Right lobe of liver (tissue), 6 donors: Measurements from ENCODE around the gene IL21R. TPM values are rescaled to one million over a fixed set of nuclear protein-coding genes. Genes with fewer than 3 reads are reported as not detected.

Experiments
- ATAC-seq, 4 donors: fragments of 200-7000 bp; cut with Tn5 transposase; one replicate each; pipeline ENCODE4 v1.9.1; 2020; ENCODE audit warnings: mild to moderate bottlenecking in 4 of 4, moderate library complexity in 4 of 4
- DNase-seq, 3 donors: peaks; one replicate each; pipeline ENCODE4 v3.0.0-alpha.2; 2020
- H3K27ac ChIP-seq, 3 donors: fragments of 200-600 bp; one replicate each; pipeline ENCODE4 v1.8.0; 2022
- H3K27me3 ChIP-seq, 2 donors: fragments of 200-600 bp; one replicate each; pipeline ENCODE4 v1.8.0; 2022
- H3K36me3 ChIP-seq, 4 donors: fragments of 200-600 bp; sonication (generic) in 1 of 4; one replicate each; pipeline versions ENCODE4 v1.5.1 to v1.8.0; 2017 to 2022; ENCODE audit warnings: control low read depth in 1 of 4
- H3K4me1 ChIP-seq, 4 donors: fragments of 200-600 bp; sonication (generic) in 1 of 4; one replicate each; pipeline versions ENCODE4 v1.5.1 to v1.8.0; 2017 to 2022; ENCODE audit warnings: control low read depth in 1 of 4
- H3K4me3 ChIP-seq, 3 donors: fragments of 200-600 bp; one replicate each; pipeline ENCODE4 v1.8.0; 2022
- H3K9me3 ChIP-seq, 4 donors: fragments of 200-600 bp; sonication (generic) in 1 of 4; one replicate each; pipeline versions ENCODE4 v1.5.1 to v1.8.0; 2017 to 2022; ENCODE audit warnings: control low read depth in 1 of 4
- CTCF ChIP-seq, 4 donors: fragments of 200-600 bp in 3 of 4; fragments of 450-650 bp in 1 of 4; IDR thresholded peaks; one replicate each; pipeline versions ENCODE4 v1.5.1 to v1.8.0; 2016 to 2022; ENCODE audit warnings: antibody characterized with exemption in 4 of 4, mild to moderate bottlenecking in 2 of 4
- POLR2A ChIP-seq: fragments of 450-650 bp; IDR thresholded peaks from one replicate; pipeline ENCODE4 v1.6.1; 2017; ENCODE audit warnings: antibody characterized with exemption, mild to moderate bottlenecking
- WGBS: methylation state at CpG from one replicate; pipeline ENCODE4 v1.1.6; 2018; ENCODE audit warnings: low coverage, low lambda C conversion rate; ENCODE audit not compliant: insufficient coverage; ENCODE audit errors: missing lambda C conversion rate; 5-methylcytosine and 5-hydroxymethylcytosine counted together
- intact Hi-C, 2 donors: fragments of 100-400 bp; cut with DNase I; formaldehyde crosslinking; loops; one replicate each; pipeline versions ENCODE4 v1.11.2 to v1.14.1; 2022
- total RNA-seq, 6 experiments: library from RNA; depleted of rRNA in 2 of 6; stranded (reverse); fragments of >200 nt in 2 of 6; fragmentation: NEBNext Ultra II Directional in 3 of 6; extraction: Animal tissue kit (Norgen Biotek cat#: 25700) in 3 of 6; gene quantifications; one replicate each; pipeline versions ENCODE4 v1.1.0 to v1.2.4, GENCODE V29; 2016 to 2023
- donor health status: DM: no; HTN: yes; CAD: no.
- donor health status: DM: no; HTN: no; CAD: no.
- donor health status: DM: no; HTN: no; CAD: no.
- donor health status: DM: no; HTN: yes; CAD: no.
- donor health status: DM: no; HTN: yes; CAD: no.

IL21R gene
- total RNA-seq, 6 experiments from 2014 or later = 0.09 to 1.3 (median 0.31) TPM

GRCh38 chr16:27436065-27436464, 34.1 kb downstream of the IL21R start:
- Histone ChIP-seq H3K27ac (no peak overlapping the region), H3K4me3 (no peak overlapping the region), H3K4me1 (no peaks in the 10 kb centered on the region), H3K9me3 (no peaks in the 10 kb centered on the region), H3K36me3 (no peaks in the 10 kb centered on the region), H3K27me3 (no peaks in the 10 kb centered on the region)
- intact Hi-C loops = no loop called here
- WGBS = 76% methylated on average over 6 of the region's 8 CpGs
- peak in 1 of 3 donors; percentile 26 for DNase-seq
- TF ChIP-seq POLR2A (no peak), CTCF (IDR thresholded peaks at IDR 0.05) (no peak)
- ATAC-seq = no peak

- Histone ChIP-seq H3K36me3 (no peaks in the 10 kb centered on the region), H3K4me1 (no peaks in the 10 kb centered on the region), H3K27me3 (no peaks in the 10 kb centered on the region), H3K27ac (no peak overlapping the region), H3K4me3 (no peak overlapping the region), H3K9me3 (no peaks in the 10 kb centered on the region)
- DNase-seq (peak in 2 of 3 donors; percentile 11 to 41), ATAC-seq (no peak)
- TF ChIP-seq CTCF (IDR thresholded peaks at IDR 0.05) (no peak), POLR2A (no peak)
- intact Hi-C loops = no loop called here
- WGBS = 83% methylated on average over 2 of the region's 9 CpGs
These were observed 35.1 kb downstream of the IL21R start for GRCh38 chr16:27436921-27437650.

DNA sequence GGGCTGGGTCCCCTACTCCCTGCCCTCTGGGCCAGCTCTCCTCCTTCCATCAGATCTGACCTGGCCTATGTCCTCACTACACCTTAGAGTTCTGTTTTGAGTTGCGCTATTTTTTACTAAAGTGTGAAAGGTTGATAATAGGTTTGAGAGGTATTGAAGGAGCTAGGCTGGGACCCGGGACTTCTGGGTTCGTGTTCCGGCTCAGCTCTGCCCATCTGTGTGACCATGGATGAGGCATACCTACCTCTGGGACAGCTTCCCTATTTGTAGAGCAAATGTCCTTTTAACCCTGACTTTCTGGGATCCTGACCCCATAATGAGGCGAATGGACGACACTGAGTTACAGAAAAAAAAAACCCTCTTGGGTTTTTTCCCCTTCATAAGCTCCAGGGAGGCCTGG, 36.0 kb downstream of the IL21R start:
- Histone ChIP-seq H3K27me3 (no peaks in the 10 kb centered on the region), H3K36me3 (no peaks in the 10 kb centered on the region), H3K4me3 (no peak overlapping the region), H3K4me1 (no peaks in the 10 kb centered on the region), H3K9me3 (no peaks in the 10 kb centered on the region), H3K27ac (no peak overlapping the region)
- no peak for TF ChIP-seq CTCF (IDR thresholded peaks at IDR 0.05)
- no peak for TF ChIP-seq POLR2A
- 73% methylated on average over 4 of the region's 6 CpGs for WGBS
- DNase-seq (no peak), ATAC-seq (no peak)
- intact Hi-C loops = no loop called here

DNA sequence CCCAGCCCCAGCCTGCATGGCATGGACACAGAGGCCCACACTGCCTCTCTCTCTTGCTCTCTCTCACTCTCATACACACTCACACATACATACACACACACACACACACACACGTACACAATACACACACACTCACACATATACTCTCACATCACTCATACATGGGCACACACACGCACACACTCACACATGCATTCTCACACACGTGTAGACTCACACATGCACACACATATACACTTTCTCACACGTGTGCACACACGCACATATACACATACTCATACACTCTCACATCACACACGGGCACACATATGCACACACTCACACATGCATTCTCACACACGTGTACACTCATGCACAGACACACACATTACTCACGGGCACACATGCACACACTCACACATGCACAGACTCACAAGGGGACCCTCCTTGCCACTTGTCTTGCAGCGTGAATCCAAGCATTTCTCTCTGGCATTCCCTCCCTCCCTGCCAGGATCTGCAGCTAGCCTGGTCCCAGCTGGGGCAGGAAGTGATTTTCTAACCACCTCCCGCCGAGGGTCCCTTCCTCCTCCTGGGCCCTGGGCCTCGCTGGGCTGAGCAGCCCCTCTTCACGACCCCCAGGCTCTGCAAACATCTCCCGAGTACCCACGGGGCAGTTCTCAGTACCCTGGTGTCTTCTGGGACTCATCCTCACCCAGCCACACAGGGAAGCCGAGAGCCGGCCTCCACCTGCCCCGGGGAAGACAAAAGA, 37.5 kb downstream of the IL21R start:
- ATAC-seq (no peak), DNase-seq (peak in 2 of 3 donors; percentile 3 to 23)
- Histone ChIP-seq H3K4me1 (no peaks in the 10 kb centered on the region), H3K27me3 (no peaks in the 10 kb centered on the region), H3K9me3 (no peaks in the 10 kb centered on the region), H3K36me3 (no peaks in the 10 kb centered on the region), H3K4me3 (no peak overlapping the region), H3K27ac (no peak overlapping the region)
- TF ChIP-seq CTCF (IDR thresholded peaks at IDR 0.05) (no peak), POLR2A (no peak)
- 71% methylated on average over 10 of the region's 18 CpGs for WGBS
- intact Hi-C loops = no loop called here
